GM13977 (cell line): ENCODE data around the gene MAP3K8.
"Not testable (repeated sequence)": the region's sequence is repeated elsewhere in the genome, so short reads cannot be mapped to it uniquely, and the experiment has no call there.

Source experiments
- DNase-seq: peaks from one replicate; pipeline ENCODE4 v3.0.0; 2012; ENCODE audit warnings: low spot score
- in situ Hi-C: fragments of 300-500 bp; cut with MboI; formaldehyde crosslinking; loops from one replicate; pipeline ENCODE4 v1.12.0; 2022; ENCODE audit warnings: low sequenced_read_pairs, low pct_unique_long_range_greater_than_20kb, mixed read lengths, inconsistent platforms; ENCODE audit not compliant: unreplicated experiment
- TF ChIP-seq, protein P1 (sequence below): IDR thresholded peaks from 2 replicates; pipeline ENCODE4 v1.5.1; 2012; ENCODE audit warnings: mild to moderate bottlenecking, control low read depth; ENCODE audit not compliant: insufficient read depth; ENCODE audit errors: extremely low read depth, missing control alignments

The MAP3K8 gene

GRCh38 chr10:30420266-30420665 is 13.7 kb upstream of the MAP3K8 start:
- in situ Hi-C loops: no loop called here
- DNase-seq: no peak
- TF ChIP-seq, protein P1, sequence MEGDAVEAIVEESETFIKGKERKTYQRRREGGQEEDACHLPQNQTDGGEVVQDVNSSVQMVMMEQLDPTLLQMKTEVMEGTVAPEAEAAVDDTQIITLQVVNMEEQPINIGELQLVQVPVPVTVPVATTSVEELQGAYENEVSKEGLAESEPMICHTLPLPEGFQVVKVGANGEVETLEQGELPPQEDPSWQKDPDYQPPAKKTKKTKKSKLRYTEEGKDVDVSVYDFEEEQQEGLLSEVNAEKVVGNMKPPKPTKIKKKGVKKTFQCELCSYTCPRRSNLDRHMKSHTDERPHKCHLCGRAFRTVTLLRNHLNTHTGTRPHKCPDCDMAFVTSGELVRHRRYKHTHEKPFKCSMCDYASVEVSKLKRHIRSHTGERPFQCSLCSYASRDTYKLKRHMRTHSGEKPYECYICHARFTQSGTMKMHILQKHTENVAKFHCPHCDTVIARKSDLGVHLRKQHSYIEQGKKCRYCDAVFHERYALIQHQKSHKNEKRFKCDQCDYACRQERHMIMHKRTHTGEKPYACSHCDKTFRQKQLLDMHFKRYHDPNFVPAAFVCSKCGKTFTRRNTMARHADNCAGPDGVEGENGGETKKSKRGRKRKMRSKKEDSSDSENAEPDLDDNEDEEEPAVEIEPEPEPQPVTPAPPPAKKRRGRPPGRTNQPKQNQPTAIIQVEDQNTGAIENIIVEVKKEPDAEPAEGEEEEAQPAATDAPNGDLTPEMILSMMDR: no peak

GRCh38 chr10:30420766-30421165 is 13.2 kb upstream of the MAP3K8 start:
- TF ChIP-seq, protein P1: no peak
- in situ Hi-C loops: no loop called here
- DNase-seq: no peak

GRCh38 chr10:30422151-30422695 is 11.8 kb upstream of the MAP3K8 start:
- TF ChIP-seq, protein P1: no peak
- no peak for DNase-seq
- in situ Hi-C loops: no loop called here

GRCh38 chr10:30422981-30423654 is 10.9 kb upstream of the MAP3K8 start:
- no peak for DNase-seq
- in situ Hi-C loops: no loop called here
- TF ChIP-seq, protein P1: no peak

DNA sequence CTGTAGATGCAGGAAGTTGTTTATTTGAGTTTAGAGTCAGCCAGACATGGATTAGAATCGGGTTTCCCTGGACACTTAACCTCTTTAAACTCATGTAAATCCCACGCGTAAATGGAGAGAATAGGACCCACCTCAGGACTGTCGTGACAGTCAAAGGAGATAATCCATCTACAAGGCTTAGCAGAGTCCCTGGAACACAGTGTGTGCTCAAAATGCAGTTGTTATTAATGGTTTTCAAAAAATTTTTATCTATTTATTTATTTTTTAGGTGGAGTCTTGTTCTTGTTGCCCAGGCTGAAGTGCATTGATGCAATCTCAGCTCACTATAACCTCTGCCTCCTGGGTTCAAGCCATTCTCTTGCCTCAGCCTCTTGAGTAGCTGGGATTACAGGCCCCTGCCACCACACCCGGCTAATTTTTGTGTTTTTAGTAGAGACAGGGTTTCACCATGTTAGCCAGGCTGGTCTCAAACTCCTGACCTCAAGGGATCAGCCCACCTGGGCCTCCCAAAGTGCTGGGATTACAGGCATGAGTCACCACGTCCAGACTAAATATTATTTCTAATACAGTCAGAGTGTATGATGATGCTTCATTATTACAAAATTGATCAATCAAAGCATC is 10.2 kb upstream of the MAP3K8 start:
- DNase-seq, in situ Hi-C loops: not testable (repeated sequence)

DNA sequence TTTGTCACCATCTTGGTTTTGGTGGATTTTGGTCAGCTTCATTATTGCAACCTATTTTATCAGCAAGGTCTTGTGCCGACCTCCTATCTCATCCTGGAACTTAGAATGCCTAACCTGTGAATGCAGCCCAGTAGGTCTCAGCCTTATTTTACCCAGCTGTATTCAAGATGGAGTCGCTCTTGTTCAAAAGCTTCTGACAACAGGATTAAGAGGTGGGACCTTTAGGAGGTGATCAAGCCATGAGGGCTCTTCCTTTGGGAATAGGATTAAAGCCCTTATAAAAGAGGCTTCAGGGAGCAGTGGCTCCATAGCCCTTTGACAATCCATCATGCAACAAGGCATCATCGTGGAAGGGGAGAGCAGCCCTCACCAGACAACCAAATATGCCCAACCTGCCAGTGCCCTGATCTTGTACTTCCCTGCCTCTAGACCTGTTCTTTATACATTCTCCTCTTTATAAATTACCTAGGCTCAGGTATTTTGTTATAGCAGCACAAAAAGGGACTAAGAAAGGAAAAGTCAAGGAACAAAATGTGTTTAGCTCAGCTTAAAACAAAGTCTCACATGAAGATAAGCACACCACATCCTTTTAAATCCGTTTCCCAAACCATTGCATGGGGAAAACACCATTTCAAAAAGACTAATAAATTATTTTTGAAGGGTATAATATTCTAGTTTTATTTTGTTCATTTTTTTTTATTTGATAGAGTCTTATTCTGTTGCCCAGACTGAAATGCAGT is 8.5 kb upstream of the MAP3K8 start:
- in situ Hi-C loops: no loop called here
- DNase-seq: no peak
- TF ChIP-seq, protein P1: no peak
